Adrenal gland (tissue), 12 donors: ENCODE measurements around the gene JAGN1. TPM values are rescaled to one million over a fixed set of nuclear protein-coding genes. Genes with fewer than 3 reads are reported as not detected.
A peak's percentile ranks its signal among the peaks of the same experiment; 100 is the strongest.

Experiments
- DNase-seq, 7 donors: peaks; one replicate each; pipeline ENCODE4 v3.0.0-alpha.2; 2019 to 2020
- H3K27ac ChIP-seq, 5 donors: fragments of 200-600 bp; sonication (generic) in 4 of 5; 1 replicate in 3 of 5; 2 replicates in 2 of 5; pipeline versions ENCODE4 v1.5.1 to v1.8.0; 2016 to 2020; ENCODE audit warnings: mild to moderate bottlenecking in 1 of 5
- H3K27me3 ChIP-seq: fragments of 200-600 bp; 2 replicates; pipeline ENCODE4 v1.8.0; 2021
- H3K36me3 ChIP-seq, 2 donors: fragments of 200-600 bp; replicated peaks in 1 of 2; 1 replicate in 1 of 2; 2 replicates in 1 of 2; pipeline versions ENCODE4 v1.5.1 to v1.8.0; 2018 to 2022
- H3K4me1 ChIP-seq, 2 donors: fragments of 200-600 bp; replicated peaks in 1 of 2; 1 replicate in 1 of 2; 2 replicates in 1 of 2; pipeline versions ENCODE4 v1.5.1 to v1.8.0; 2018 to 2021
- H3K4me3 ChIP-seq, 4 donors: fragments of 200-600 bp; sonication (generic) in 3 of 4; one replicate each; pipeline ENCODE4 v1.5.1; 2016 to 2018
- H3K9me3 ChIP-seq, 3 donors: fragments of 200-600 bp; sonication (generic) in 1 of 3; replicated peaks in 1 of 3; 1 replicate in 2 of 3; 2 replicates in 1 of 3; pipeline versions ENCODE4 v1.5.1 to v1.8.0; 2016 to 2021
- POLR2A ChIP-seq, 2 donors: fragments of 450-650 bp; IDR thresholded peaks; one replicate each; pipeline ENCODE4 v1.6.1; 2017; ENCODE audit warnings: antibody characterized with exemption in 2 of 2, mild to moderate bottlenecking in 2 of 2, moderate library complexity in 1 of 2
- WGBS, 4 donors: extraction: QIAGEN DNeasy Blood & Tissue Kit in 2 of 4; methylation state at CpG; one replicate each; pipeline versions ENCODE4 v1.1.5 to v1.1.7; 2013 to 2017; 5-methylcytosine and 5-hydroxymethylcytosine counted together
- intact Hi-C, 2 donors: fragments of 100-400 bp; cut with DNase I; formaldehyde crosslinking; loops; one replicate each; pipeline versions ENCODE4 v1.14.1 to v1.15.0; 2022 to 2023
- polyA plus RNA-seq, 3 donors: library from polyadenylated mRNA; stranded (reverse); fragments of 200-250 nt in 2 of 3; fragments of 350-450 nt in 1 of 3; fragmentation: Illumina TruSeq in 1 of 3; extraction: RNeasy Lipid Tissue Mini Kit (QIAGEN cat#74804) in 1 of 3; gene quantifications; one replicate each; pipeline ENCODE4 v1.2.3, GENCODE V29; 2013 to 2014
- total RNA-seq, 9 donors: library from RNA; depleted of rRNA in 4 of 9; stranded (reverse); fragments of >200 nt in 4 of 9; fragments of 120-200 nt in 1 of 9; fragmentation: NEBNext Ultra II Directional in 1 of 9; extraction: Animal tissue kit (Norgen Biotek cat#: 25700) in 1 of 9; gene quantifications; one replicate each; pipeline versions ENCODE4 v1.1.0 to v1.2.4, GENCODE V29; 2013 to 2023
- TF ChIP-seq, protein P1 (sequence below), 6 experiments: fragments of 450-650 bp in 4 of 6; fragments of 200-600 bp in 2 of 6; sonication (generic) in 1 of 6; IDR thresholded peaks; 1 replicate in 5 of 6; 2 replicates in 1 of 6; pipeline versions ENCODE4 v1.5.1 to v1.8.0; 2016 to 2021; ENCODE audit warnings: antibody characterized with exemption in 6 of 6, mild to moderate bottlenecking in 2 of 6, moderate library complexity in 1 of 6
- donor health status: healthy with polysubstance abuse.
- donor health status: Bipolar disorder and iron deficiency.
- donor health status: DM: yes; HTN: yes; CAD: no.
- donor health status: DM: no; HTN: no; CAD: no.
- donor health status: DM: no; HTN: no; CAD: no.
- donor health status: DM: yes; HTN: yes; CAD: no.

JAGN1 gene
- total and polyA plus RNA-seq, 12 donors: 31.4 to 116 (median 60.7) TPM

DNA sequence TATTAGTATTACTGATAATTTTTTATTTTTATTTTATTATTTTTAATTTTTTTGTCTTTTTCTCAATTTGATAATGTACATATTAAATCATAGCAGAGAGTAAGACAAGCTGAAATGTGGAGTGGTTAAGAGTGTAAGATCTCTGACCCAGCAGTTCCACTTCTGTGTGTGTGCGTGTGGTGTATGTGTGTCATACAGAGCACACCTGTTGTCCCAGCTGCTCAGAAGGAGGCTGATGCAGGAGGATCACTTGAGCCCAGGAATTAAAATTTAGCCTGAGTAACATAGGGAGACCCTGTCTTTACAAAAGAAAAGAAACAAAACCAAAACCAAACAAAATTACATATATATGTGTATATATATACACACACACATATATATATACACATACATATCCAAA is 9.0 kb upstream of the JAGN1 start:
- no peaks in the 10 kb centered on the region for H3K27me3 ChIP-seq
- intact Hi-C loops: no loop called here
- WGBS, 4 donors: 90 to 100% (median 94%) methylated on average over 1 of the region's 1 CpG
- H3K9me3 ChIP-seq: no peaks in the 10 kb centered on the region
- peaks cover 7 to 13% of the 10 kb centered on the region in 2 donors for H3K4me1 ChIP-seq
- TF ChIP-seq POLR2A (IDR thresholded peaks at IDR 0.05): no peak
- TF ChIP-seq, protein P1, sequence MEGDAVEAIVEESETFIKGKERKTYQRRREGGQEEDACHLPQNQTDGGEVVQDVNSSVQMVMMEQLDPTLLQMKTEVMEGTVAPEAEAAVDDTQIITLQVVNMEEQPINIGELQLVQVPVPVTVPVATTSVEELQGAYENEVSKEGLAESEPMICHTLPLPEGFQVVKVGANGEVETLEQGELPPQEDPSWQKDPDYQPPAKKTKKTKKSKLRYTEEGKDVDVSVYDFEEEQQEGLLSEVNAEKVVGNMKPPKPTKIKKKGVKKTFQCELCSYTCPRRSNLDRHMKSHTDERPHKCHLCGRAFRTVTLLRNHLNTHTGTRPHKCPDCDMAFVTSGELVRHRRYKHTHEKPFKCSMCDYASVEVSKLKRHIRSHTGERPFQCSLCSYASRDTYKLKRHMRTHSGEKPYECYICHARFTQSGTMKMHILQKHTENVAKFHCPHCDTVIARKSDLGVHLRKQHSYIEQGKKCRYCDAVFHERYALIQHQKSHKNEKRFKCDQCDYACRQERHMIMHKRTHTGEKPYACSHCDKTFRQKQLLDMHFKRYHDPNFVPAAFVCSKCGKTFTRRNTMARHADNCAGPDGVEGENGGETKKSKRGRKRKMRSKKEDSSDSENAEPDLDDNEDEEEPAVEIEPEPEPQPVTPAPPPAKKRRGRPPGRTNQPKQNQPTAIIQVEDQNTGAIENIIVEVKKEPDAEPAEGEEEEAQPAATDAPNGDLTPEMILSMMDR (IDR thresholded peaks at IDR 0.05): no peak
- H3K27ac ChIP-seq: no peak overlapping the region
- no peak overlapping the region for H3K4me3 ChIP-seq
- DNase-seq: no peak
- H3K36me3 ChIP-seq: no peaks in the 10 kb centered on the region

DNA sequence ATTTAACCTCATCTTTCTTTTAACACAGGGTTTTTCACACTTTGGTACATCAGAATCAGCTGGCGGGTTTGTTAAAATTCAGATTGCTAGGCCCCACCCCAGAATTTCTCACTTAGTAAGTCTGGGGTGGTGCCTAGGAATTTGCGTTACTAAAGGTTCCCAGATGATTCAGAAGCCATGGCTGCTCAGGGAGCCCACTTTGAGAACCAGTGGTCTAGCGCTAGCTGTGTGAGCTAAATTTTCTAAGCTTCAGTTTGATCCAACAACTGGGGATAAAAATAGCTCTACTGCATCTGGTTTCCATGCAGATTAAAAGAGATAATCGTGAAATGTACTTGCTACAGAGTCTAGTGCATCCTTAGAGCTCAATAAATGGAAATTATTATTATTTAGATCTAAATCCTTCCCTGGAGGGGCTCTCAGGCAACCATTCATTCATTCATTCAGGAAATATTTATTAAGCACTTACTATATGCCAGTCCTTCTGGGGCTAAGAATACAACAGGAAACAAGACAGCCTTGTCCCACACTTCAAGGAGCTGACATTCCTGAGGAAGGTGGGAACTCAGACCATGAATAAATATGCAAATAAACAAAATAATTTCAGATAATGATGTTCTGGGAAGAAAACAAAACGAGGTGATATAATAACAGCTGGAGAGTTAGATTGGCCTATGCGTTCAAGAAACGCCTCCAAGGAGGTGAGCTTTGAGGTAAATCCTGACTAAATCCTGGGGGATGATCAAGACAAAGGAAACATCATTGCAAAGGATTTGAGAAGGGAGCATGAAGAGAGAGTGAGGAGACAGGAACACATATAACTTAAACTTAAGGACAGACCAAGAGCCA is 6.5 kb upstream of the JAGN1 start:
- TF ChIP-seq, protein P1 (IDR thresholded peaks at IDR 0.05): no peak
- no peak for TF ChIP-seq POLR2A (IDR thresholded peaks at IDR 0.05)
- no peaks in the 10 kb centered on the region for H3K27me3 ChIP-seq
- H3K4me3 ChIP-seq: no peak overlapping the region
- WGBS, 4 donors: 70 to 76% (median 75%) methylated on average over 7 of the region's 7 CpGs
- H3K27ac ChIP-seq: peak overlapping the region in 4 of 5 donors; percentile 24 to 72 (median 58)
- no peak for DNase-seq
- no peaks in the 10 kb centered on the region for H3K36me3 ChIP-seq
- H3K9me3 ChIP-seq: no peaks in the 10 kb centered on the region
- peaks cover 7 to 19% of the 10 kb centered on the region in 2 donors for H3K4me1 ChIP-seq
- intact Hi-C loops: no loop called here

DNA sequence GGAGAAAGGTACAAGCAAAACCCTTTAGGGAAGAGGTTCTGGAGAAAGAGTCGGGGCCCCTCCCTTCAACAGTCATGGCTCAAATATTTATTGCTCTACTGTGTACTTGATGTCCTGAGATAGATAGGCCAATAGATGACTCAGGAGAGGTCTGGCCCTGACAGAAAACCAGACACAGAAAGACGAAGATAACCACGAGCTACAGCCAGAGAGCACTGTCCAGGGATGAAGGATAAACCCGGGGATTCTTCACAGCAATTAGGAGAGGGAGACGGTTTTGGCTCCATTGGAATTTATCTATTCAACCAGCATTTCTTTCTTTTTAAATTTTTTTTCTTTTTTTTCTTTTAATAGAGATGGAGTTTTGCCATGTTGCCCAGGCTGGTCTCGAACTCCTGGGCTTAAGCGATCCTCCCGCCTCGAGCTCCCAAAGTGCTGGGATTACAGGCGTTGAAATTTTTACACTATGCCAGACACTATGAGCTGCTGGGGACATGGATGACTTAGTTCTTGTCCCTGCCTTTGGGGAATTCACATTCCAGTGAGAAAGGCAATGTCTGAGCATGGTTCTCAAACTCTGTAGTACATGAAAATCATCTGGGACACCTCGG is 5.8 kb upstream of the JAGN1 start:
- no peaks in the 10 kb centered on the region for H3K9me3 ChIP-seq
- no peaks in the 10 kb centered on the region for H3K27me3 ChIP-seq
- peaks cover 13 to 24% of the 10 kb centered on the region in 2 donors for H3K4me1 ChIP-seq
- peak overlapping the region in 4 of 5 donors; percentile 24 to 72 (median 58) for H3K27ac ChIP-seq
- TF ChIP-seq POLR2A (IDR thresholded peaks at IDR 0.05): no peak
- TF ChIP-seq, protein P1 (IDR thresholded peaks at IDR 0.05): no peak
- H3K4me3 ChIP-seq: no peak overlapping the region
- peak; percentile 51 to 86 (median 69) for DNase-seq
- WGBS, 4 donors: 52 to 54% (median 53%) methylated on average over 11 of the region's 11 CpGs
- intact Hi-C loops: no loop called here
- no peaks in the 10 kb centered on the region for H3K36me3 ChIP-seq

DNA sequence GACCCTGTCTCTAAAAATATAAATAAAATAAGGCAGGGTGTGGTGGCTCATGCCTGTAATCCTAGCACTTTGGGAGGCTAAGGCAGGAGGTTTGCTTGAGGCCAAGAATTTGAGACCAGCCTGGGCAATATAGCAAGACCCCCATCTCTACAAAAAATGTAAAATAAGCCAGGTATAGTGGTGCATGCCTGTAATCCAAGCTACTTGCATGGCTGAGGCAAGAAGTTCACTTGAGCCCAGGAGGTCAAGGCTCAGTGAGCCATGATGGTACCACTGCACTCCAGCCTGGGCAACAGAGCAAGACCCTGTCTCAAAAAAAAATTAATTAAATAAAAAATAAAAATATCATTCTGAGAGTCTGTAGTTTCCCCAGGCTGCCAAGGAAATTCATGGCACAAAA is 4.1 kb upstream of the JAGN1 start:
- no peak for DNase-seq
- Histone ChIP-seq H3K27me3 (no peaks in the 10 kb centered on the region), H3K4me1 (peaks cover 18 to 33% of the 10 kb centered on the region in 2 donors), H3K9me3 (no peaks in the 10 kb centered on the region), H3K36me3 (no peaks in the 10 kb centered on the region), H3K27ac (no peak overlapping the region), H3K4me3 (no peak overlapping the region)
- intact Hi-C loops: no loop called here
- TF ChIP-seq, protein P1 (IDR thresholded peaks at IDR 0.05): no peak
- TF ChIP-seq POLR2A (IDR thresholded peaks at IDR 0.05): no peak
